PC-3 (cell line): Measurements from ENCODE around the gene MLEC. TPM values are rescaled to one million over a fixed set of nuclear protein-coding genes. Genes with fewer than 3 reads are reported as not detected.

Source experiments
- ATAC-seq: fragments of 200-7000 bp; cut with Tn5 transposase; 2 replicates; pipeline ENCODE4 v1.9.1; 2020; ENCODE audit warnings: mild to moderate bottlenecking, moderate library complexity
- BruUV-seq: library from RNA; stranded (reverse); fragments of 400-500 nt; replicated peaks from 2 replicates; lab custom pipeline; 2021; lab: Mats Ljungman, UMichigan
- CTCF ChIA-PET: fragments of 300-600 bp; sonication (Branson Sonifier 250); formaldehyde crosslinking; loops from one replicate; lab custom pipeline; 2022; ENCODE audit warnings: antibody characterized with exemption; lab: Charles Lee
- POLR2A ChIA-PET: fragments of 300-600 bp; sonication (Branson Sonifier 250); formaldehyde crosslinking; loops from one replicate; lab custom pipeline; 2022; ENCODE audit warnings: antibody characterized with exemption; ENCODE audit not compliant: unreplicated experiment; lab: Charles Lee
- DNase-seq: peaks from one replicate; pipeline ENCODE4 v3.0.0-alpha.2; 2015
- H2AFZ ChIP-seq: fragments of 300-600 bp; sonication (generic); 2 replicates; pipeline ENCODE4 v1.6.0; 2016; ENCODE audit warnings: antibody characterized with exemption, low read length
- H3F3A ChIP-seq: fragments of 300-600 bp; sonication (generic); one replicate; pipeline ENCODE4 v1.6.0; 2017; ENCODE audit warnings: antibody characterized with exemption, low read length, control low read depth, mild to moderate bottlenecking; ENCODE audit not compliant: unreplicated experiment
- H3K27ac ChIP-seq: fragments of 300-600 bp; sonication (generic); 2 replicates; pipeline ENCODE4 v1.5.1; 2016; ENCODE audit warnings: mild to moderate bottlenecking, low read length
- H3K27me3 ChIP-seq: fragments of 300-600 bp; sonication (generic); 2 replicates; pipeline ENCODE4 v1.6.1; 2016; ENCODE audit warnings: low read length, mixed read lengths
- H3K36me3 ChIP-seq: fragments of 300-600 bp; sonication (generic); 2 replicates; pipeline ENCODE4 v1.6.1; 2016; ENCODE audit warnings: low read depth, mixed run types, low read length, mixed read lengths
- H3K4me1 ChIP-seq: fragments of 300-600 bp; sonication (generic); 2 replicates; pipeline ENCODE4 v1.5.1; 2016; ENCODE audit warnings: low read length; ENCODE audit not compliant: insufficient read depth
- H3K4me2 ChIP-seq: fragments of 300-600 bp; sonication (generic); 2 replicates; pipeline ENCODE4 v1.6.0; 2016; ENCODE audit warnings: low read length
- H3K4me3 ChIP-seq: fragments of 300-600 bp; sonication (generic); 2 replicates; pipeline ENCODE4 v1.5.1; 2016; ENCODE audit warnings: mild to moderate bottlenecking, low read length, mixed read lengths
- H3K79me2 ChIP-seq: fragments of 300-600 bp; sonication (generic); 2 replicates; pipeline ENCODE4 v1.6.1; 2017; ENCODE audit warnings: low read length, mixed read lengths
- H3K9ac ChIP-seq: fragments of 300-600 bp; sonication (generic); 2 replicates; pipeline ENCODE4 v1.6.0; 2016; ENCODE audit warnings: mild to moderate bottlenecking, low read length
- H3K9me2 ChIP-seq: fragments of 300-600 bp; sonication (generic); replicated peaks from 2 replicates; pipeline ENCODE4 v1.6.1; 2016; ENCODE audit warnings: mixed run types, low read length, mixed read lengths
- H3K9me3 ChIP-seq: fragments of 300-600 bp; sonication (generic); 2 replicates; pipeline ENCODE4 v1.6.1; 2016; ENCODE audit warnings: low read length, mixed read lengths
- H4K20me1 ChIP-seq: fragments of 300-600 bp; sonication (generic); 2 replicates; pipeline ENCODE4 v1.6.1; 2016; ENCODE audit warnings: low read length, mixed read lengths
- CTCF ChIP-seq: fragments of 300-600 bp; sonication (generic); conservative IDR thresholded peaks from 2 replicates; pipeline ENCODE4 v1.5.1; 2017; ENCODE audit warnings: antibody characterized with exemption, low read depth, mild to moderate bottlenecking, low read length
- EZH2 ChIP-seq: fragments of 300-600 bp; sonication (generic); IDR thresholded peaks from one replicate; pipeline ENCODE4 v1.6.1; 2017; ENCODE audit warnings: antibody characterized with exemption, mild to moderate bottlenecking, low read length; ENCODE audit not compliant: unreplicated experiment
- EZH2phosphoT487 ChIP-seq: fragments of 300-600 bp; sonication (generic); IDR thresholded peaks from 2 replicates; pipeline ENCODE4 v1.6.1; 2018; ENCODE audit warnings: mild to moderate bottlenecking, antibody characterized with exemption, low read length, borderline replicate concordance
- intact Hi-C: fragments of 100-400 bp; cut with micrococcal nuclease; formaldehyde crosslinking; loops from 2 replicates; pipeline ENCODE4 v1.9.0; 2023
- total RNA-seq: library from RNA; depleted of rRNA; stranded (reverse); fragments of >200 nt; gene quantifications from 2 replicates; pipeline ENCODE4 v1.2.3, GENCODE V29; 2014

Gene MLEC
- total RNA-seq, 1 experiment from 2014 or later: 158 TPM

GRCh38 chr12:120690083-120690450 is 3.1 kb downstream of the MLEC start:
- Histone ChIP-seq H2AFZ (no peak overlapping the region), H3F3A (no peaks in the 10 kb centered on the region), H3K4me3 (no peak overlapping the region), H4K20me1 (peaks cover 49% of the 10 kb centered on the region), H3K4me2 (peak overlapping the region; percentile 98), H3K27ac (no peak overlapping the region), H3K9ac (no peak overlapping the region), H3K9me3 (no peaks in the 10 kb centered on the region), H3K4me1 (peaks cover 40% of the 10 kb centered on the region), H3K27me3 (no peaks in the 10 kb centered on the region), H3K36me3 (peaks cover 20% of the 10 kb centered on the region), H3K9me2 (no peaks in the 10 kb centered on the region), H3K79me2 (peaks cover 74% of the 10 kb centered on the region)
- no TSS peak for BruUV-seq
- no peak for ATAC-seq
- POLR2A ChIA-PET: no interaction called here
- TF ChIP-seq EZH2phosphoT487 (no peak), CTCF (no peak), EZH2 (no peak)
- CTCF ChIA-PET: no interaction called here
- intact Hi-C loops: no loop called here
- no peak for DNase-seq

- intact Hi-C loops: no loop called here
- Histone ChIP-seq H3K27me3 (no peaks in the 10 kb centered on the region), H3K4me3 (no peak overlapping the region), H3K79me2 (peaks cover 74% of the 10 kb centered on the region), H3K9me3 (no peaks in the 10 kb centered on the region), H3K4me1 (peaks cover 37% of the 10 kb centered on the region), H3K9me2 (no peaks in the 10 kb centered on the region), H4K20me1 (peaks cover 49% of the 10 kb centered on the region), H2AFZ (no peak overlapping the region), H3F3A (no peaks in the 10 kb centered on the region), H3K36me3 (peaks cover 29% of the 10 kb centered on the region), H3K4me2 (peak overlapping the region; percentile 20; the same call in 1 of the 2 replicates), H3K9ac (no peak overlapping the region), H3K27ac (no peak overlapping the region)
- ChIA-PET POLR2A (no interaction called here), CTCF (no interaction called here)
- DNase-seq (no peak), ATAC-seq (no peak)
- no peak for TF ChIP-seq EZH2phosphoT487
- no peak for TF ChIP-seq CTCF
- TF ChIP-seq EZH2: no peak
- no TSS peak for BruUV-seq
Observed at GRCh38 chr12:120690978-120691377, 4.0 kb downstream of the MLEC start.

GRCh38 chr12:120692524-120693033 is 5.6 kb downstream of the MLEC start:
- Histone ChIP-seq H3K9me3 (no peaks in the 10 kb centered on the region), H4K20me1 (peaks cover 48% of the 10 kb centered on the region), H3K9me2 (no peaks in the 10 kb centered on the region), H3K9ac (no peak overlapping the region), H3K27me3 (no peaks in the 10 kb centered on the region), H3K4me2 (no peak overlapping the region), H3K36me3 (peaks cover 43% of the 10 kb centered on the region), H3K79me2 (peaks cover 68% of the 10 kb centered on the region), H3K4me1 (peaks cover 36% of the 10 kb centered on the region), H3F3A (no peaks in the 10 kb centered on the region), H3K27ac (no peak overlapping the region), H2AFZ (no peak overlapping the region), H3K4me3 (no peak overlapping the region)
- BruUV-seq: no TSS peak
- CTCF ChIA-PET: no interaction called here
- TF ChIP-seq EZH2phosphoT487: no peak
- TF ChIP-seq CTCF: no peak
- no peak for TF ChIP-seq EZH2
- ATAC-seq: no peak
- intact Hi-C loops: no loop called here
- POLR2A ChIA-PET: no interaction called here
- no peak for DNase-seq
